Skeletal muscle cell (primary cell): Measurements from ENCODE around the gene SERPINC1.
"Not testable (repeated sequence)": the region's sequence is repeated elsewhere in the genome, so short reads cannot be mapped to it uniquely, and the experiment has no call there.

Experiments
- DNase-seq: peaks from one replicate; pipeline ENCODE4 v3.0.0-alpha.2; 2010; ENCODE audit warnings: low read depth
- H3K4me3 ChIP-seq: 2 replicates; pipeline ENCODE4 v1.5.1; 2011; ENCODE audit warnings: low read depth, mild to moderate bottlenecking, control low read depth, low read length, moderate library complexity

The SERPINC1 gene

GRCh38 chr1:173900427-173900826 lies 16.7 kb downstream of the SERPINC1 start:
- no peak for DNase-seq
- H3K4me3 ChIP-seq = no peak overlapping the region

DNA sequence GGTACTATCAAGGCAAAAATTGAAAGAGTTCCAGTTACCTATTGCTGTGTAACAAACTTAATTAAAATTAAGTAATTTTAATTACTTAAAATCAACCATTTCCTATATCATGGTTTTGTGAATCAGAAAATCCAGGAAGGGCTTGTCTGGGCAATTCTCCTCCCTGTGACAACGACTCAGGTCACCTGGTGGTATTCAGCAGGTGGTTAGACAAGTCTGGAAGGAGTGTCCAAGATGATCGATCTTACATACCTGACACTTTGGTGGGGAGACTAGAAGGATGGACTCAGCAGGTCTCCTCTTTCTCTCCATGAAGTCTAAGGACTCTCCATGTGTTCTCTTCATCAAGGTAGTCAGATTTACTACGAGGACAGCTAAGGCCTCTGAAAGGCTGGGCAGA lies 22.9 kb downstream of the SERPINC1 start:
- DNase-seq = no peak
- no peak overlapping the region for H3K4me3 ChIP-seq

GRCh38 chr1:173893611-173894010 lies 23.5 kb downstream of the SERPINC1 start:
- no peak for DNase-seq
- H3K4me3 ChIP-seq = no peak overlapping the region

- no peak for DNase-seq
- no peak overlapping the region for H3K4me3 ChIP-seq
These were observed 27.2 kb downstream of the SERPINC1 start for GRCh38 chr1:173889885-173890284.

DNA sequence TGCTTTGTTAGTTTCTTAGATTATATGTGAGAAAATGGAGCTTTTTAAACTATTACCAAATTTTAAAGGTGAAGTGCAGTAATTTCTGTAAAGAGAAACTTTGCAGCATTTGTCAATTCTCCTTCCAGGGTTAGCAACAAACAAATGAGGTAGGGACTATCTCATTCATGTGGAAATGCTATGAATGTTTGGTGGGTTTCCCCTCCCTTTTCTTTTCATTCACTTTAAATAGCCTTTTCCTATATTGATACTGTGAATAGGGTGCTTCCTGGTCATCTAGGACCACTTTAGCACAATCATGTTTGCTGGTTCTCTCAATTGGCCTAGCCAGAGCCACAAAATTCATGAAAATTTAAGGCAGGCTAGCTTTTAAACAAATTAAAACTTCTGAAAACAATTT lies 28.4 kb downstream of the SERPINC1 start:
- no peak overlapping the region for H3K4me3 ChIP-seq
- no peak for DNase-seq

GRCh38 chr1:173887627-173888026 lies 29.5 kb downstream of the SERPINC1 start:
- DNase-seq = no peak

DNA sequence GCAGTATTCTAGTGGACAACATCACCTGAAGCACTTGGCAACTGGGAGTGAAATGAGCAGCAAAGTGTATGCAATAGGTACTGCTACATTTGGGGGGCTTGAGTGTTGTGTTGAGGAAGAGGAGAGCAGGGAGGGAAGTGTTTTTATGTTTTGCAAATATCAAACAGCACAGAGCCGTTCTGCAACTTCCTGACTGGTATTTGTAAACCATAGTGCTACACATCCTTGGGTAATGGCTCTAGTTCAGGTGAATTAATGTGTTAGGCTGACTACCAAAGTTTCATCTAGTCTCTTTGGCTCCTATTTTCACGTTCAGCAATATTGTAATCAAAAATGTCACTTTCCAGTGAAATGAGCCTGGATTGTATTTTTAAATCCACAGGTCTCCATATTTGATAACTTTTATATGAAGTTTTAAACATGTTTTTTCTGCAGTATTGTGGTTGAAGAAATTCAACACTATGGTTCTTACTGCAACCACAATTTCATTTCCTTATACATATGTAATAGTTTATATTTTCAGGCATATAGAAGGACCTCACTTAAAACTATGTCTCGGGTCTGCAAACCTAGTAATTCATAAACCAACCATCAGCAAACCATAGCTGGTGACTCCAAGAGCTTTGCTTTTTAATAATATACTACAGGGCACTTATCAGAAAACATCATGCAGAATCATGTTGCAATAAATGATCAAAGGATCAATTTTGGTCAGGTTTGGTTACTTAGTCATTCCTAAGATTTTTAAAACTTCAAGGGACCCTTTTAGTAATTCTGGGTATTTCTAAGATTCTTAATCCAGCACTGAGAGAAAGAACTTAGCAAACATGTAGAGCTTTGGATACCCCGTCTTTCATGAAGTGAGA lies 30.1 kb downstream of the SERPINC1 start:
- DNase-seq = no peak
- H3K4me3 ChIP-seq = no peak overlapping the region

More at GRCh38 chr1:173887627-173888026, 29.5 kb downstream of the SERPINC1 start:
- no peak overlapping the region for H3K4me3 ChIP-seq

DNA sequence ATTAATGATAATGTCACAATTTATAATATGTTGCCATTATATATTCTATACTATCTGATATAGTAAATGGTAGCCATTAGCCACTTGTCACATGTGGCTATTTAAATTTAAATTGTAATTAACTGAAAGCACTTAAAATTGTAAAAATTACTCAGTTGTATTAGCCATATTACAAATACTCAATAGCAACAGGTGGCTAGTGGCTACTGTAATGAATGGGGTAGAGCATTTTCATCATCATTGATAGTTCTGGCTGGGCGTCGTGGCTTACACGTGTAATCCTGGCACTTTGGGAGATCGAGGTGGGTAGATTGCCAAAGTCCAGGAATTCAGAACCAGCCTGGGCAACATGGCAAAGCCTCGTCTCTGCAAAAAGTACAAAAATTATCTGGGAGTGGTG lies 32.4 kb downstream of the SERPINC1 start:
- DNase-seq = no peak
- no peak overlapping the region for H3K4me3 ChIP-seq

DNA sequence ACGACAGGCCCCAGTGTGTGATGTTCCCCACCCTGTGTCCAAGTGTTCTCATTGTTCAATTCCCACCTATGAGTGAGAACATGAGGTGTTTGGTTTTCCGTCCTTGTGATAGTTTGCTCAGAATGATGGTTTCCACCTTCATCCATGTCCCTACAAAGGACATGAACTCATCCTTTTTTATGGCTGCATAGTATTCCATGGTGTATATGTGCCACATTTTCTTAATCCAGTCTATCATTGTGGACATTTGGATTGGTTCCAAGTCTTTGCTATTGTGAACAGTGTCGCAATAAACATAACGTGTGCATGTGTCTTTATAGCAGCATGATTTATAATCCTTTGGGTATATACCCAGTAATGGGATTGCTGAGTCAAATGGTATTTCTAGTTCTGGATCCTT lies 36.0 kb downstream of the SERPINC1 start:
- not testable (repeated sequence) for DNase-seq

DNA sequence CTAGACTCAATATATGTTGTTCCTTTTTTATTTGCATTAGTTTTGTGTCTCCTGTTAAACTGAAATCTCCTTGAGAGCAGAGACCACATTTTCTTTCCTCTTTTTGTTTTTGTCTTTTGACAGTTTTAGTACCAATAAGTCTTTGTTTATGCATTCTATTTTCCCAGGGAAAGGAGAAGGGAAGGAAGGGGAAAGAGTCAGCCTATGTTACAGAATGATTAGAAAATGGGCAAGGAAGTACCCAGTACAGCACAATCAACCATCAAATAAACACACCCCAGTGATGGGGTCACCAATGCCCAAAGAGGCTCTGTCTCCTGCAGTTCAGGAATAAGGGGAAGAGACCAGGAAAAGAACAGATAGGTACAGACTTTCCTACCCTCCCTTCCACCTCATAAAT lies 38.9 kb downstream of the SERPINC1 start:
- no peak overlapping the region for H3K4me3 ChIP-seq
- no peak for DNase-seq

More for the DNA sequence above, 36.0 kb downstream of the SERPINC1 start:
- H3K4me3 ChIP-seq = not testable (repeated sequence)

GRCh38 chr1:173876732-173877131 lies 40.4 kb downstream of the SERPINC1 start:
- no peak for DNase-seq
- H3K4me3 ChIP-seq = no peak overlapping the region

DNA sequence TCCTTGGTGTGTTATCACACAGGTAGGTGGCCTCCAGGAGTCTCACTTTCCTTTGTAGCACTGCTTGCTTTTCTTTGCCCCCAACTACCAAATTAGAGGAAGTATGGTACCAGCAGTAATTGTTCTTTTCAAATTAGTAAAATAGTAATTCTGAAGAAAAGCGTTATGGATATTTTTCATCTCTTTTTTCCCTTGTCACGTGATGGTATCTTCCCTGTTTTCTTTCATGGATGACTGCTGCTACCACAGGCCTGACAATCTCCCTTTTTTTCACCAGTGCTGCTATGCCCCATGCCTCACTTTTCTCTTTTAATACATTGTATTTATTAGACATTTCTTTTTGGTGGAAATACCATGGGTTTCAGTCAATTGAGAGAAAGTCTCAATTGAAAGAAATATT lies 45.6 kb downstream of the SERPINC1 start:
- no peak overlapping the region for H3K4me3 ChIP-seq
- no peak for DNase-seq

DNA sequence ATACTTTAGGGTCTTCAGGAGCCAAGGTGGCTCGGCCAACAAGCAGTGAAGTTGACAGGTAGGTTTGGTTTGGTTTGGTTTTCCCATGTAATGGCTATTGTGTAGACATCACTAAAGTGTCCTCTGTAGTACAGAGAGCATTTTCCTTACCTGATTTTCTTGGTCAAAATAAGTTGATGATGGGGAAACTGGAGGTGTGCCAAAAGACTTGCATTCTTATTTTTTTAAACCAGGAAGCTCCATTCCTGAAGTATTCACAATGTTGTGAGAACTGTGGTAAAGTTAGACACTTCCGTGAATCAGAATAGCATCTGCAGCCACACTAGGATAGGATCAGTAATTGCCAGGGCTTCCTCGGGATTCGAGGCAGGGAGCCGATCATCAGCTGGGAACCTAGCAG lies 46.0 kb downstream of the SERPINC1 start:
- no peak overlapping the region for H3K4me3 ChIP-seq
- DNase-seq = no peak

DNA sequence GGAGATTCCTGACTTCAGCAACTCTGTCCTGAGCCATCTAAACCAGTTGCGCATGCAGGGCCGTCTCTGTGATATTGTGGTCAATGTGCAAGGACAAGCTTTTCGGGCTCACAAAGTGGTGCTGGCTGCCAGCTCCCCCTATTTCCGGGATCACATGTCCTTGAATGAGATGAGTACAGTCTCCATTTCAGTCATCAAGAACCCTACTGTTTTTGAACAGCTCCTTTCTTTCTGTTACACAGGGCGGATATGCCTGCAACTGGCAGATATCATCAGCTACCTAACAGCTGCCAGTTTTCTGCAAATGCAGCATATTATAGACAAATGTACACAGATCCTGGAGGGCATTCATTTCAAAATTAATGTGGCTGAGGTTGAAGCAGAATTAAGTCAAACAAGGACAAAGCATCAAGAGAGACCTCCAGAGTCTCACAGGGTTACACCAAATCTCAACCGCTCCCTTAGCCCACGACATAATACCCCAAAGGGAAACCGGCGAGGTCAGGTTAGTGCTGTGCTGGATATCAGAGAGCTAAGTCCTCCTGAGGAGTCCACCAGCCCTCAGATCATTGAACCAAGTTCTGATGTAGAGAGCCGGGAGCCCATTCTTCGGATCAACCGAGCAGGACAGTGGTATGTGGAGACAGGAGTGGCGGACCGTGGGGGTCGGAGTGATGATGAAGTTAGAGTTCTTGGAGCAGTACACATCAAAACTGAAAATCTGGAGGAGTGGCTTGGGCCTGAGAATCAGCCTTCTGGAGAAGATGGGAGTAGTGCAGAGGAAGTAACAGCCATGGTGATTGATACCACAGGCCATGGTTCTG lies 46.7 kb downstream of the SERPINC1 start:
- DNase-seq = no peak

DNA sequence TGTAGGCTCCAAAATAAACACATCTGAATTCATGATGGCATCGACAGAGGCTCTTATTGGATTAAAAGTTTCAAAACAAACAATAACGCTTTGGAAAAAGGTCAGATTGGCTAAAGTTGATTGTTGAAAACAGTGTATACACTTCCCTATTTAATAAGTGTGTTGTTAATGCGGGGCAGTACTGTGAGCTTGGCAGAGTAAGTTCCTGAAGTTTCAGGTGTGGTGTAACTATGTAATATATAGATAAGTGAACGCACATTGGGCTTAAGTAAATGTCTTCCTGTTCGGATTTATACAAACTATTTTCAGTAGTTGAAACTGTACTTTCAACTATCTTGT lies 48.1 kb downstream of the SERPINC1 start:
- peak overlapping the region; percentile 64 for H3K4me3 ChIP-seq
- DNase-seq = no peak

More for the DNA sequence above, 46.7 kb downstream of the SERPINC1 start:
- no peak overlapping the region for H3K4me3 ChIP-seq

GRCh38 chr1:173868266-173869020 lies 48.7 kb downstream of the SERPINC1 start, which contains the start of gene ZBTB37:
TSS of gene ZBTB37 (plus strand) at chr1:173868380. CDS start at chr1:173870226, 1,846 bp downstream.
- H3K4me3 ChIP-seq = peak within 1 kb of the TSS; percentile 64

DNA sequence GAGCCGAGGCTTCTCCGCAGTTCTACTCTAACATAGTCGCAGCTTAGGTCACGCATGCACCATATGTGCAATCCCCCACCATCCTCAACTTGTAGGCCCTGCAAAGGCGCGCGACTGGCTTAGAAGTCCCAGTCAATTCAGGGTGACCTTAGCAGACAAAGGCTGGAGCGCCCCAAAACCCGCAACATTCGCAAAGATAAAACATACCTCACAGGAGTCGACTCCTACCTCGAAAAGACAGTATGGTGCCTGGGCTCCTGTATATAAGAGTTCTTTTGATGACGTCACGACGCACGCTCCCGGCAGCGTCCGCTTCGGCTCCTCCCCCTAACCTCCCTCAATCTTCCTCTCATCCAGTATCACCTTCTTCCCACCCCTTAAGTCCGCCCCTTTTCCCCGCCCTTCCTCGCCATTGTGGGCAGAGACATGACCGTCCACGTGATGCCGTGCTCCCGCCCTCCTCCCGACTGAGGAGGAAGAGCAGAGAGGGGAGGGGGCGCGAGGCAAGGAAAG lies 49.3 kb downstream of the SERPINC1 start, which contains the start of gene GAS5:
Gene GAS5, minus strand, starts transcription at position 237 of the 513 bp plus-strand sequence.
- peak within 1 kb of the TSS; percentile 64 for H3K4me3 ChIP-seq
- peak; percentile 99 for DNase-seq

More at GRCh38 chr1:173868266-173869020, 48.7 kb downstream of the SERPINC1 start, which contains the start of gene ZBTB37:
- DNase-seq = peak; percentile 26

GRCh38 chr1:173867141-173867752 lies 49.9 kb downstream of the SERPINC1 start:
- peak overlapping the region; percentile 64 for H3K4me3 ChIP-seq
- DNase-seq = no peak
